ENCODE results near the gene WWOX. TPM values are rescaled to one million over a fixed set of nuclear protein-coding genes. Genes with fewer than 3 reads are reported as not detected.

WWOX gene
- total RNA-seq, 1 donor from 2014 or later, result 106 TPM

DNA sequence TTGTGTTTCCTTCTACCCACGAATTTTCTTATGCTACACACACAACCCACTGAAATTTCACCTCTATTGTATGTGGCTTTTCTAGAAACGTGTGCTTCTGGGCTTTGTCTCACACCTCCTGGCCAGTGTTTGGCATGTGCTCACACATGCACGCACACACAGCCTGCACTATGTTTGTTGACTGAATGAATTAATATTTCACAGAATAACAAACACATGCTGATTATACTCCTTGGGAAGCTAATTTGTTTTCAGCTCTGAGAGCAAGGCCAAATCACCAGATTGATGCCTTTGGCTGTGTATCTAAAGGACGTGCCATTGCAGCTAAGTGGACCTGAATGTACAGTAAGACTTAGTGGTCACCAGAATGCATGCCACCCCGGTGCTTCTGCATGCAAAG, 210.7 kb downstream of the WWOX start:
- H3K27ac ChIP-seq, result no peak overlapping the region
- intact Hi-C loops (cut with DNase I), result no loop called here
- H3K4me1 ChIP-seq, result no peaks in the 10 kb centered on the region
- TF ChIP-seq, protein P1, sequence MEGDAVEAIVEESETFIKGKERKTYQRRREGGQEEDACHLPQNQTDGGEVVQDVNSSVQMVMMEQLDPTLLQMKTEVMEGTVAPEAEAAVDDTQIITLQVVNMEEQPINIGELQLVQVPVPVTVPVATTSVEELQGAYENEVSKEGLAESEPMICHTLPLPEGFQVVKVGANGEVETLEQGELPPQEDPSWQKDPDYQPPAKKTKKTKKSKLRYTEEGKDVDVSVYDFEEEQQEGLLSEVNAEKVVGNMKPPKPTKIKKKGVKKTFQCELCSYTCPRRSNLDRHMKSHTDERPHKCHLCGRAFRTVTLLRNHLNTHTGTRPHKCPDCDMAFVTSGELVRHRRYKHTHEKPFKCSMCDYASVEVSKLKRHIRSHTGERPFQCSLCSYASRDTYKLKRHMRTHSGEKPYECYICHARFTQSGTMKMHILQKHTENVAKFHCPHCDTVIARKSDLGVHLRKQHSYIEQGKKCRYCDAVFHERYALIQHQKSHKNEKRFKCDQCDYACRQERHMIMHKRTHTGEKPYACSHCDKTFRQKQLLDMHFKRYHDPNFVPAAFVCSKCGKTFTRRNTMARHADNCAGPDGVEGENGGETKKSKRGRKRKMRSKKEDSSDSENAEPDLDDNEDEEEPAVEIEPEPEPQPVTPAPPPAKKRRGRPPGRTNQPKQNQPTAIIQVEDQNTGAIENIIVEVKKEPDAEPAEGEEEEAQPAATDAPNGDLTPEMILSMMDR (IDR thresholded peaks at IDR 0.05), result no peak
- H3K36me3 ChIP-seq, result no peaks in the 10 kb centered on the region
- H3K9me3 ChIP-seq, result no peaks in the 10 kb centered on the region
- no peak overlapping the region for H3K4me3 ChIP-seq
- no peaks in the 10 kb centered on the region for H3K27me3 ChIP-seq
- DNase-seq (ENCODE audit: low spot score in 2 of 2), result no peak

- Histone ChIP-seq H3K27ac (no peak overlapping the region), H3K4me1 (no peaks in the 10 kb centered on the region), H3K36me3 (no peaks in the 10 kb centered on the region), H3K9me3 (no peaks in the 10 kb centered on the region), H3K27me3 (no peaks in the 10 kb centered on the region), H3K4me3 (no peak overlapping the region)
- no peak for DNase-seq (ENCODE audit: low spot score in 2 of 2)
- TF ChIP-seq, protein P1 (IDR thresholded peaks at IDR 0.05), result no peak
- intact Hi-C loops (cut with DNase I), result no loop called here
These were observed 211.6 kb downstream of the WWOX start for GRCh38 chr16:78310990-78311561.

GRCh38 chr16:78311831-78312230, 212.4 kb downstream of the WWOX start:
- DNase-seq (ENCODE audit: low spot score in 2 of 2), result no peak
- Histone ChIP-seq H3K4me1 (no peaks in the 10 kb centered on the region), H3K36me3 (no peaks in the 10 kb centered on the region), H3K9me3 (no peaks in the 10 kb centered on the region), H3K27me3 (no peaks in the 10 kb centered on the region), H3K4me3 (no peak overlapping the region), H3K27ac (no peak overlapping the region)
- intact Hi-C loops (cut with DNase I), result no loop called here
- TF ChIP-seq, protein P1 (IDR thresholded peaks at IDR 0.05), result no peak

- TF ChIP-seq, protein P1 (IDR thresholded peaks at IDR 0.05), result no peak
- Histone ChIP-seq H3K27ac (no peak overlapping the region), H3K36me3 (no peaks in the 10 kb centered on the region), H3K27me3 (no peaks in the 10 kb centered on the region), H3K4me3 (peak overlapping the region in 1 of 2 donors; percentile 11), H3K4me1 (no peaks in the 10 kb centered on the region), H3K9me3 (no peaks in the 10 kb centered on the region)
- DNase-seq (ENCODE audit: low spot score in 2 of 2), result no peak
- intact Hi-C loops (cut with DNase I), result no loop called here
These were observed 218.2 kb downstream of the WWOX start for GRCh38 chr16:78317564-78318240.

GRCh38 chr16:78321620-78322360, 222.3 kb downstream of the WWOX start:
- H3K4me3 ChIP-seq, result no peak overlapping the region
- H3K4me1 ChIP-seq, result no peaks in the 10 kb centered on the region
- H3K27ac ChIP-seq, result no peak overlapping the region
- no peaks in the 10 kb centered on the region for H3K36me3 ChIP-seq
- TF ChIP-seq, protein P1 (IDR thresholded peaks at IDR 0.05), result no peak
- no peaks in the 10 kb centered on the region for H3K9me3 ChIP-seq
- DNase-seq (ENCODE audit: low spot score in 2 of 2), result no peak
- H3K27me3 ChIP-seq, result no peaks in the 10 kb centered on the region
- intact Hi-C loops (cut with DNase I), result no loop called here
